Fibroblast of villous mesenchyme (primary cell): Measurements from ENCODE around the gene SMARCC2. TPM values are rescaled to one million over a fixed set of nuclear protein-coding genes. Genes with fewer than 3 reads are reported as not detected.

Experiments used
- DNase-seq: peaks from one replicate; pipeline ENCODE4 v3.0.0-alpha.2; 2010; ENCODE audit warnings: low read depth
- H3K4me3 ChIP-seq: 2 replicates; pipeline ENCODE4 v1.5.1; 2011; ENCODE audit warnings: low read depth, mild to moderate bottlenecking, low read length
- CTCF ChIP-seq: IDR thresholded peaks from 2 replicates; pipeline ENCODE4 v1.5.1; 2012; ENCODE audit warnings: low read depth, mild to moderate bottlenecking, low read length; ENCODE audit not compliant: insufficient read depth
- total RNA-seq: library from RNA; depleted of rRNA; stranded (reverse); fragments of >200 nt; gene quantifications from 2 replicates; pipeline ENCODE4 v1.2.3, GENCODE V29; 2012

The SMARCC2 gene
- total RNA-seq, 1 donor = 67.8 TPM

- H3K4me3 ChIP-seq = no peak overlapping the region
- no peak for DNase-seq
- TF ChIP-seq CTCF = no peak
These were observed 44.1 kb downstream of the SMARCC2 start for GRCh38 chr12:56145217-56145616.

- DNase-seq = no peak
- no peak overlapping the region for H3K4me3 ChIP-seq
- TF ChIP-seq CTCF = no peak
These were observed 45.4 kb downstream of the SMARCC2 start for GRCh38 chr12:56143870-56144269.

GRCh38 chr12:56143217-56143616 is 46.1 kb downstream of the SMARCC2 start:
- no peak overlapping the region for H3K4me3 ChIP-seq
- no peak for DNase-seq
- TF ChIP-seq CTCF = no peak

- no peak for DNase-seq
- no peak for TF ChIP-seq CTCF
- no peak overlapping the region for H3K4me3 ChIP-seq
These were observed 47.1 kb downstream of the SMARCC2 start for GRCh38 chr12:56141946-56142784.

GRCh38 chr12:56137853-56138571 is 51.3 kb downstream of the SMARCC2 start:
- no peak for DNase-seq
- H3K4me3 ChIP-seq = no peak overlapping the region
- no peak for TF ChIP-seq CTCF

GRCh38 chr12:56134897-56135296 is 54.4 kb downstream of the SMARCC2 start:
- TF ChIP-seq CTCF = no peak
- no peak for DNase-seq
- H3K4me3 ChIP-seq = no peak overlapping the region

GRCh38 chr12:56130876-56131275 is 58.4 kb downstream of the SMARCC2 start:
- no peak for TF ChIP-seq CTCF
- DNase-seq = no peak
- no peak overlapping the region for H3K4me3 ChIP-seq
